Measurements from ENCODE around the gene IL2RG. TPM values are rescaled to one million over a fixed set of nuclear protein-coding genes. Genes with fewer than 3 reads are reported as not detected.

IL2RG gene
- total RNA-seq, 1 experiment from 2014 or later: not detected

DNA sequence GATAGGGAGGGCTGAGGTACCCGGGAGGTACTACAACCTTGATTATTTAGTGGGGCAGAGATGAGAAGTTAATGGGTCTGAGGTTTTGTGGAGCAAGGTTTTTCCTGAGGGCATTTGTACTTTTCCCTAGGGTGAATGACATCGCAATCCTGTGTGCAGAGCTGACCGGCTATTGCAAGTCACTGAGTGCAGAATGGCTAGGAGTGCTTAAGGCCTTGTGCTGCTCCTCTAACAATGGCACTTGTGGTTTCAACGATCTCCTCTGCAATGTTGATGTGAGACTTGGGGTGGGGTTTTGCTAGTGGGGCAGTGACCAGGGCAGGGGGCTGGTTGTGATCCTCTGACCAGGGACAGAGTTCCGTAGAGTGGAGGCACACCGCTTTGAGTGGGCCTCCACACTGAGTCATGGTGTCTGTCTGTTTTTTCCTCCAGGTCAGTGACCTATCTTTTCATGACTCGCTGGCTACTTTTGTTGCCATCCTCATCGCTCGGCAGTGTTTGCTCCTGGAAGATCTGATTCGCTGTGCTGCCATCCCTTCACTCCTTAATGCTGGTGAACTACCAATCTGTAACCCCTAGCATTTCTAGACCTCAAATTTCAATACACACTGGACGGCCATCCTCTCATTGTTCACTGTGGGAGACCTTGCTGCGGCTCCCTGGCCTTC lies 16.9 kb upstream of the IL2RG start:
- WGBS (ENCODE audit: extremely low coverage, insufficient read length, low lambda C conversion rate): no CpG with 5 or more reads among the region's 12 CpGs
- H2BK120ac ChIP-seq (ENCODE audit: low read depth, low read length, poor library complexity, severe bottlenecking): no peak overlapping the region
- no peak overlapping the region for H3K4me2 ChIP-seq (ENCODE audit: insufficient read depth, insufficient read length, low read length)
- no peaks in the 10 kb centered on the region for H4K20me1 ChIP-seq (ENCODE audit: control insufficient read depth, insufficient read depth, insufficient read length)
- H3K4me1 ChIP-seq (ENCODE audit: insufficient read depth, low read length): no peaks in the 10 kb centered on the region
- H3K14ac ChIP-seq (ENCODE audit: insufficient read depth, low read length): no peak overlapping the region
- no peak overlapping the region for H4K8ac ChIP-seq (replicated peaks; ENCODE audit: insufficient read length, low read depth, low read length)
- H4K91ac ChIP-seq (ENCODE audit: insufficient read length, low read depth, low read length): no peak overlapping the region
- TF ChIP-seq, protein P1, sequence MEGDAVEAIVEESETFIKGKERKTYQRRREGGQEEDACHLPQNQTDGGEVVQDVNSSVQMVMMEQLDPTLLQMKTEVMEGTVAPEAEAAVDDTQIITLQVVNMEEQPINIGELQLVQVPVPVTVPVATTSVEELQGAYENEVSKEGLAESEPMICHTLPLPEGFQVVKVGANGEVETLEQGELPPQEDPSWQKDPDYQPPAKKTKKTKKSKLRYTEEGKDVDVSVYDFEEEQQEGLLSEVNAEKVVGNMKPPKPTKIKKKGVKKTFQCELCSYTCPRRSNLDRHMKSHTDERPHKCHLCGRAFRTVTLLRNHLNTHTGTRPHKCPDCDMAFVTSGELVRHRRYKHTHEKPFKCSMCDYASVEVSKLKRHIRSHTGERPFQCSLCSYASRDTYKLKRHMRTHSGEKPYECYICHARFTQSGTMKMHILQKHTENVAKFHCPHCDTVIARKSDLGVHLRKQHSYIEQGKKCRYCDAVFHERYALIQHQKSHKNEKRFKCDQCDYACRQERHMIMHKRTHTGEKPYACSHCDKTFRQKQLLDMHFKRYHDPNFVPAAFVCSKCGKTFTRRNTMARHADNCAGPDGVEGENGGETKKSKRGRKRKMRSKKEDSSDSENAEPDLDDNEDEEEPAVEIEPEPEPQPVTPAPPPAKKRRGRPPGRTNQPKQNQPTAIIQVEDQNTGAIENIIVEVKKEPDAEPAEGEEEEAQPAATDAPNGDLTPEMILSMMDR (conservative IDR thresholded peaks at IDR 0.05): no peak
- H3K27ac ChIP-seq (ENCODE audit: insufficient read length, low read depth, low read length): no peak overlapping the region
- no peak overlapping the region for H3K23ac ChIP-seq (ENCODE audit: insufficient read length, low read depth, low read length)
- peaks cover 55% of the 10 kb centered on the region for H3K9me3 ChIP-seq (ENCODE audit: control insufficient read depth, low read depth, low read length)
- no peaks in the 10 kb centered on the region for H3K23me2 ChIP-seq (ENCODE audit: insufficient read length, low read depth, low read length, poor library complexity, severe bottlenecking)
- no peak overlapping the region for H2BK20ac ChIP-seq (ENCODE audit: low read depth, low read length, poor library complexity, severe bottlenecking)
- H2BK12ac ChIP-seq (ENCODE audit: insufficient read length, low read depth, low read length): no peak overlapping the region
- H3K79me1 ChIP-seq (ENCODE audit: insufficient read depth, low read depth, low read length, poor library complexity, severe bottlenecking): no peaks in the 10 kb centered on the region
- H3K9me3 Mint-ChIP-seq: peaks cover 72 to 74% of the 10 kb centered on the region in 2 experiments
- H2BK15ac ChIP-seq (ENCODE audit: low read depth, low read length): no peak overlapping the region
- no peak overlapping the region for H3K4me3 Mint-ChIP-seq
- H3K4ac ChIP-seq (ENCODE audit: low read depth, low read length): no peak overlapping the region
- H3K4me1 Mint-ChIP-seq: 0 out of 4 replicates have a peak, but pooled peaks cover 0 to 5% of the 10 kb centered on the region in 2 experiments
- H3K27me3 ChIP-seq (ENCODE audit: insufficient read depth, low read length): no peaks in the 10 kb centered on the region
- DNase-seq: no peak
- H3K18ac ChIP-seq (ENCODE audit: insufficient read length, low read depth, low read length): no peak overlapping the region
- no peak overlapping the region for H3K27ac Mint-ChIP-seq
- no peak overlapping the region for H3K56ac ChIP-seq (ENCODE audit: insufficient read length, low read depth, low read length)
- no peak overlapping the region for H3T11ph ChIP-seq (ENCODE audit: low read length)
- H3K36me3 Mint-ChIP-seq (ENCODE audit: insufficient read depth in 1 of 3, low read depth in 3 of 3): peaks cover 62 to 90% (median 78%) of the 10 kb centered on the region in 3 experiments
- no peak overlapping the region for H4K5ac ChIP-seq (ENCODE audit: insufficient read length, low read depth, low read length)
- no peak overlapping the region for H2BK5ac ChIP-seq (ENCODE audit: insufficient read length, low read length)
- no peak overlapping the region for H3K9ac ChIP-seq (ENCODE audit: extremely low read depth, insufficient read length, low read length)
- H2AK5ac ChIP-seq (ENCODE audit: insufficient read length, low read length): no peak overlapping the region
- no peaks in the 10 kb centered on the region for H3K79me2 ChIP-seq (ENCODE audit: insufficient read depth, low read length)
- no peak overlapping the region for H2AFZ ChIP-seq (ENCODE audit: low read length)
- peaks cover 2% of the 10 kb centered on the region for H3K27me3 Mint-ChIP-seq (ENCODE audit: low read depth)
